HEK293 (cell line): Measurements from ENCODE around the gene RHOT2.

Experiments
- GLI4 ChIP-seq: fragments of 450-650 bp; formaldehyde crosslinking; IDR thresholded peaks from 2 replicates; pipeline ENCODE4 v1.5.1; 2016; ENCODE audit warnings: missing biosample characterization, missing genetic modification characterization
- SP3 ChIP-seq: fragments of 450-650 bp; formaldehyde crosslinking; IDR thresholded peaks from 2 replicates; pipeline ENCODE4 v1.5.1; 2016; ENCODE audit warnings: missing biosample characterization, missing genetic modification characterization
- ZNF24 ChIP-seq: fragments of 450-650 bp; formaldehyde crosslinking; IDR thresholded peaks from 2 replicates; pipeline ENCODE4 v1.5.1; 2016; ENCODE audit warnings: missing biosample characterization, missing genetic modification characterization
- ZNF280C ChIP-seq: fragments of 450-650 bp; formaldehyde crosslinking; IDR thresholded peaks from 2 replicates; pipeline ENCODE4 v1.5.1; 2016; ENCODE audit warnings: missing biosample characterization, missing genetic modification characterization
- ZNF423 ChIP-seq: fragments of 450-650 bp; formaldehyde crosslinking; IDR thresholded peaks from 2 replicates; pipeline ENCODE4 v1.5.1; 2016; ENCODE audit warnings: missing biosample characterization, missing genetic modification characterization
- ZNF510 ChIP-seq: fragments of 450-650 bp; formaldehyde crosslinking; IDR thresholded peaks from 2 replicates; pipeline ENCODE4 v1.5.1; 2018; ENCODE audit warnings: mild to moderate bottlenecking, missing genetic modification characterization, missing biosample characterization; ENCODE audit not compliant: insufficient replicate concordance

DNA sequence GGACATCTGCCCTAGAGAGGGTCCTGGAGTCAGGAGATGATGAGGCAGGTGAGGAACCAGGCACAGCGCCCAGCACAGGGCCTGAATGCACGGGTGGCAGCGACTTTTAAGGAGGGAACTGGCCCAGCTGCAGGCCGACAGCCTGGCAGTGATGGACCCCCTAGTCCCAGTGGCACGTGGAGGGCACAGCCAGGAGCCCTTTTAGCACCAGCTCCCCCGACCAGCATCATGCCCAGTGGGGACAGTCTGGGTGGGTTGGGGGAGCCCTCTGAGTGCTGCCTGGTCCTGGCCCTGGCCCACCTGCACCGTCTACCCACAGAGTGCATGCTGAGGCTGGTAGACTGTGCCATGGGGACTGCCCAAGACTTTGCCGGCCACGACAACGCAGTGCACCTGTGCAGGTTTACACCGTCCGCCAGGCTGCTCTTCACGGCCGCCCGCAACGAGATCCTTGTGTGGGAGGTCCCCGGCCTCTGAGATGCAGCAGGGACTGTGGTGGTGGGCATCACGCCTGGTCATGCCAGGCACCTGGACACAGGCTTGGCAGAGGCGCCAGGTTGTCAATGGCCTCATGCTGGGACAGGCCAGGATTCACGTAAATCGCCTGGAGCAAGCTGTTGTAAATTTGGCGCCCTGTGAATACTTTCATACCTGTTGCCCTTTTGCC is 686 bp upstream of the RHOT2 start:
- TF ChIP-seq SP3 (tag by site-specific recombination) (no peak), ZNF510 (tag by site-specific recombination) (no peak), ZNF423 (tag by site-specific recombination) (no peak), GLI4 (no peak), ZNF280C (no peak), ZNF24 (tag by site-specific recombination) (no peak)
